HG02870 (cell line): ENCODE measurements around the gene RTP1.
"Not testable (repeated sequence)": the region's sequence is repeated elsewhere in the genome, so short reads cannot be mapped to it uniquely, and the experiment has no call there.

ENCODE experiments used
- ATAC-seq: cut with Tn5 transposase; IDR thresholded peaks from one replicate; pipeline ENCODE4 v1.9.1; 2021; ENCODE audit warnings: mild to moderate bottlenecking, moderate library complexity; ENCODE audit not compliant: unreplicated experiment

Gene RTP1

DNA sequence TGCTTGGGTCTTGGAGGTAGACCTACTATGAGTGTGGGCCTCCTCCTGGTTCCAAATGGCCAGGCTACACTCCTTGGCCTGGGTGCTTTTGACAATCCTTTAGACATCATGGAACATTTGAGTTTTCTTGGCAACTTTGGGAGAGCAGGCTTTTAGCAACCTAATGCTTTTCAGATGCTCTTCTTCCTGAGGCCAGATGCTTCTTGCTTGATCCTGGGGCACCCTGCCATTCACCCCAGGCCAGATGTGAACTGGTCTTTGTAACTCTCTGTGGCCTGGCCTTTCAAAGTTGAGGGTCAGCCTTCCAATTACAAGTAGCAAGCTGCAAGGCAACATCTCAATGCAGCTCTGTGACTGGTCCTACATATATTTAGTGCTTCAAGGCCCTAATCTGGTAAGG lies 40.5 kb downstream of the RTP1 start:
- no peak for ATAC-seq

DNA sequence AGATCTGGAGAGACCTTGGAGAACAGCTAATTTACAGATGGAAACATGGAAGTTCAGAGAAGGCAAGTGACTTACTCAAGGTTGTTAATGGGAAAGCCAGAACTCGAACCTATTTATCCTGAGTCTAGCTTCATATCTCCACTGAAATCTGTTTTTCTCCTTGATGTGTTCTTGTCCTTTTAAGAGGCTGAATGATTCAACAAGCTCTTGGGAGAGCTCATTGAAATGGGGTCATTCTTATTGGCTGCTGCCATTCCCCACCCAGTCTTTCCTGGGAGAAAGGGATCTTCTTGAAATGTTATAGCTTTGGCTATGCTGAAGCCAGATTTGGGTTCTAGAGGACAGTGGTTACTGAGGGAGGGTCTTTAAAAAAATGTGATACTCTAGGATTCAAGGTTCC lies 41.0 kb downstream of the RTP1 start:
- ATAC-seq, result no peak

DNA sequence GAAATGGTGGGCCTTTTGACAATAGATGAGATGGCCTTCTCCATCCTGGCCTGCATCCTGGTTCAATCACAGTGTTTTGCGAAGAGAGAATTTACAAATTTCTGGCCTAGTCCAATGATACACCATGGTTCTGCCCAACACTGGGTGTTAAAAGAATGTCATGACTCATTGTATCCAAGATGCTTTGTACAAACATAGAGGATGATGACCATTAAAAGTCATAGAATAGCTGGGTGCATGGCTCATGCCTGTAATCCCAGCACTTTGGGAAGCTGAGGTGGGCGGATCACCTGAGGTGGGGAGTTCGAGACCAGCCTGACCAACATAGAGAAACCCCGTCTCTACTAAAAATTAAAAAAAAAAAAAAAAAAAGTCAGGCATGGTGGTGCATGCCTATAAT lies 41.5 kb downstream of the RTP1 start:
- ATAC-seq, result not testable (repeated sequence)

DNA sequence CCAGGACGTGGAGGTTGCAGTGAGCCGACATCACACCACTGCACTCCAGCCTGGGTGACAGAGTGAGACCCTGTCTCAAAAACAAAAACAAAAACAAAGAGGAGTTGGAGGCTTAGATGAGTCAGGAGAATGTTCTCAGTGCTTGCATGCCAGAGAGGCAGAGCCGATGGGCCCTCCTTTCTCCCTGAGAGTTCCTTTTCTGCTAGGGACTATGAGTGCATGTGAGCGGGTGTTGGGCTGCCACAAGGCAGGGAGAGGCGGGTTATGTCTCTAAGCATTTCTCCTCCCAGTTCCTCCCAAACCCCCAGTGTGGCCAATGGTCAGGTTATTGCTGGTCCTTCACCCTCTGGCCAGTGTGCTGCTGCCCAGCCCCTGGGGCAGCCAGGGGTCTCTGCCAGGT lies 45.1 kb downstream of the RTP1 start:
- no peak for ATAC-seq

DNA sequence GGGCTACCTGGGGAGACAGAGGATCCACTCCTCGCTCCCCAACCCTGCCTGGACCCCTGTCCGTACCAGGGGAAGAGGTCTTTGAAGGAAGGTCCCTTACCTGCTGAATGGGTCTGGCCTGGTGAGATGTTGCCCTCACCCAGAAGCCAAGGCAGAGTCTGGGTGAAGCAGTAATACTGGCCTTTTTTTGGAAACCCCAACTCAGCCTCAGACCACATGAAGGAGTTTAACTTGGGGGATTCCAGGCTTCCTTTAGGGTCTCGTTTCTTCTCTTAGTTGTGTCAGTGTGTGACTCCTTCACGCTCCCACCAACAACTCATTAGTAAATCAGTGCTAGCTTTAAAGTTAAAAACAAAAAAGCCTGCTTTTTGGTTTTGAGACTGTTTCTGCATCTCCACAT lies 45.6 kb downstream of the RTP1 start:
- no peak for ATAC-seq

DNA sequence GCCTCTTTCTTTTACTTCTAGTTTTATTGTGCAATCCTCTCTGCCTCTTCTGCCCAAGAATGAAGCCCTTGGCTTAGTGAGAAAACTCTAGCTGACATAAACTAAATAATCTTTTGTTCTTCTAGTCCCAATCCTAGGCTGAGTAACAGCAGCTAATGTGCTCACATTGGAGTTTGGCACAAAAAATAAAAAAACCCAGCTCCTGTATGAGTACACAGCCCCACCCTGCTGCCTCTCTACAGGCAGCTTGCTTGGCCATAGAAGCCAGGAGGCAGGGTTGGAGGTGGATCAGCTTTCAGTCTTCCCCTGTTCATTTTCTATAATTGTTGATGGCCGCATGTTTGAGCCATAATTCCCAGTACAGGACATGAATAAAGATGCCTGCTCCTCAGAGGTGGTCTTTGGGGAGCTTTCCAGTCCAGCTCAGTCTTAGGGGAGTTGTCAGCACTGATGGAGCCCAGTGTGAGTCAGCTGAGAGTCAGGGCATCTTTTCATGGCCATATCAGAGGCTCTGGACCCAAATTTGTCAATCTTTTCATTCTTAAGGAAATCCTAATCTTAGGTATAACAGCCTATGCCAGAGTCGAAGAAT lies 46.7 kb downstream of the RTP1 start:
- no peak for ATAC-seq

DNA sequence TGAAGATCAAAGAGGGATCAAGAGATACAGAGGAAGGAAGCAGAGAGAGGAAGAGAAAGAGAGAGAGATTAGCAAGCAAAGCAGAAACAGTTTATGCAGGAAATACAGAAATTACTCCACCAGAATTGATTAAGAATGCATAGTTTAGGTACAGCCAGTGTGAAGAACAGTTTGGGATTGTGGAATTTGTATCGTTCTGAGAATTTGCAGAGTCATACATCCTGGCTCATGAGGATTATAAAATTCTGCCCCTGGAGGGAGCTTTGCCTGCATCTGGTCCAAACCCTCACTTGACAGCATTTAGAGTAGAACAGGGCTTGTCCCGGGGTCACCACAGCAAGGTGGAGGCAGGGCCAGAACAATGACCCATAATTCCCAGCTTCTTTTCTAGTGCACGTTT lies 50.1 kb downstream of the RTP1 start:
- ATAC-seq, result no peak
